CD4-positive, alpha-beta T cell treated with Interleukin-21 for 1 hour (primary cell): ENCODE data around the gene SCLT1.

Experiments used
- DNase-seq: peaks from one replicate; pipeline ENCODE4 v3.0.0-alpha.2; 2020

SCLT1 gene

DNA sequence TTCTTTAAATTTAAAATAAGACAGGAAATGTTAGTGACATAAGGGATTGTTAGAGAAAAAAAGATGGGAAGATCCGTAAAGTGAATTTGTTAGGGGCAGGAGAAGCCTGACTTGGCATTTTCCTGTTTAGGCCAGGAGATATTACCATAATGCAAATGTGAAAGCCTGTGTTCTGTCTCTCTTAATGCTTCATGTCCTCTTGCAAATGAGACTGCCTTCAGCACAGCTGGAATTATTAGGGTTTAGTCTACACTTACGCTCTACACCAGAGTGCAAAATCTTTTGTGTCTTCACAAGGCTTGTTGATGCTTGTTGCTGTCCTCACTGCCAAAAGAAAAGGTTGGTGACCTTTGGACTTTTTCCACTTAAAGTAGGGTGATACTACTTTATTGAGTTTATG is 227.1 kb downstream of the SCLT1 start:
- DNase-seq: no peak

DNA sequence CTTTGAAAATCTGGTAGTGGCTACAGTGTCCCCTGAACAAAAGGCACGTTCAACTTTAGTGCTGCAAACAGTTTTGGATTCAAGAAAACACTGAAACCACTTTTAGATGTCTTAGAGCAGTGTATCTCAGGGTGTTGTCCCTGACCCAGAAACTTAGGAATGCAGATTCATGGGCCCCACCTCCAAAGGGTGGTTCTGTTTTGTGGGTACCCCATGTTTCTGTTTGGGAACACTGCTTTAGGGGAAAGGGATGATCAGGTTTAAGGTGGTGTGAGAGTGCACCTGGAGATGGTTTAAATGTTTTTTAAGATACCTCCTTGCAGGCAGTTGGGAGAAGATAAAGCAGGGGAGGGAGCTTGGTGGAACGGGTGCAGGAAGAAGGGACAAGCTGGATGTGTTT is 228.2 kb downstream of the SCLT1 start:
- DNase-seq: no peak

DNA sequence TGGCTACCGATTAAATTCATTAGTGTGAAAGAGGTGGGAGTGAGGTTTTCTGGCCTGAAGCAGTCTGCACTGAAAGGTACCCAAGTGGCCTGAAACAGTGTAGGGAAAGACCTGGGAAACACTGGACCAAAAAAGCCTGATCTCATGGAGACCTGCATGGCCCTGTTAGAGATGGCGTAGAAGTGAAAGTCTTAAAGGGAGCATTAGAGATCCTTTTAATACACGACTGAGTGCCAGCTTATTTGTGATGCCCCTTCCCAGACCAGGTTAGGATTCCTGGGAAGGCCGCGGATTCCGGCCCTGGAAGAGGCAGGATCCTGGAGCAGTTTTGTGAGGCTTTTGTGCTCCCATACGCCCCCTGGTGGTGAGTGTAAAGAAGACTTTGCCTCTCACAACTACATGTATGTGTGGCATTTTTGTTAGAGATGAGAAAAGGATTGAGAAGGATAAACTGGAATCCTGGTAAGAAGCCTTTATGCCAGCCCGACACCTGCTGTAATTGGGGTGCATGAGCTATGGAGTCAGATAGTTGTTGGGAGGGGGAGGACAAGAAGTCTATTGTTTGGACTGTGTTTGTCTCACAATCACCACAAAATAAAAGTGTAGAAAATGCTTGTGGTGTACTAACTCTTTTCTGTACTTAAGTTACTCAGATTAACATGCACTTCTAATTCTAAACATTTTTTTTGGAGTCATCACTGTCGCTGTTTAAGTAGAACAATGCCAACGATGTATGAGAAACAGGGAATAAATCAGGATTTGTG is 229.8 kb downstream of the SCLT1 start:
- DNase-seq: peak; percentile 63

DNA sequence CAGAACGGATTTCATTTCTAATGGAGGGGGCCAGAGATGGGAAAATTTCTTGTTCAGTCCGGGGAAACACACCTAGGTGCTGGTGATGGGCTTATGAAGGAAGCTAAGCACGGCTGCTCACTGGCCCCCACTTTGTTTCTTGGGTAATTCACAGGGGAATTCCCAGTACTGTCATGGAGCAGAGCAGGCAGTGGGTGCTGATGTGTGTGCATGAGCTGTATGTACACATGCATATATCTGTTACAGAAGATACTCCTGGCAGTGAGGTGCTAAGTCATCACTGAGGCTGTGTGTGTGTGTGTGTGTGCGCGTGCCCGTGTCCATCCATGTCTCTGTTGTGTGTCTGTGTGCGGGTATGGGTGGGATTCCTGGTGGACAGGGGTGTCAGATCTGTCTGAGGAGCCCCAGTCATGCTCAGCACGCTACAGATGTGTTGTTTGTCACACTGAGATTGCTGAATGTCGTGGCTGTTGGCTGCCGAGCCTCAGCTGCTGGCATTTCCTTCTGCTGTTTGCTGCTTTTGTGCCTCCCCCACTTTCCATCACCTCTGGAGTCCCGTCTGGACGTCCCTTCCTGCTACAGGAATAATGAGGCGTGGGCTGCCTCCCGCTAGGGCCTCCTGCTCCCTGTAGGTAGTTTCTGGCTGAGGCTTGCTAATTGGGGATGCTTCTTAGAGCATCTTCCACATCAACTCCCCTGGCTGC is 230.6 kb downstream of the SCLT1 start:
- DNase-seq: peak; percentile 49

DNA sequence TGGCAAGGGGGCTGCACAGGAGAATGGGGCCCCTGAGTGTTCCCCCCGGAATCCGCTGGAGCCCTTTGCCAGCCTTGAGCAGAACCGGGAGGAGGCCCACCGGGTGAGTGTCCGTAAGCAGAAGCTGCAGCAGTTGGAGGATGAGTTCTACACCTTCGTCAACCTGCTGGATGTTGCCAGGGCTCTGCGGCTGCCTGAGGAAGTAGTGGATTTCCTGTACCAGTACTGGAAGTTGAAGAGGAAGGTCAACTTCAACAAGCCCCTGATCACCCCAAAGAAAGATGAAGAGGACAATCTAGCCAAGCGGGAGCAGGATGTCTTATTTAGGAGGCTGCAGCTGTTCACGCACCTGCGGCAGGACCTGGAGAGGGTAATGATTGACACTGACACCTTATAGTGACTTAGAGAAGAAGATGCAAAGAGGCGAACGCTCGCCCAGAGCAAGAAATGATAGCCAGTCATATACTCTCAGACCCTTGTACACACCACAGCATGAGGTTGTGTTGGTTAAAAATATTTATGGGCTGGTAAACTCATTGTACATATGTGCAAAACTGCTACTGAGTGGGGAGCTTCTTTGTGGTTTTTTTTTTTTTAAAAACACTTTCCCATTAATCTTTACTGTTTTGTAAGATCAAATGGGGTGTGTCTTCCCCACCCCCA is 231.4 kb downstream of the SCLT1 start:
- no peak for DNase-seq

DNA sequence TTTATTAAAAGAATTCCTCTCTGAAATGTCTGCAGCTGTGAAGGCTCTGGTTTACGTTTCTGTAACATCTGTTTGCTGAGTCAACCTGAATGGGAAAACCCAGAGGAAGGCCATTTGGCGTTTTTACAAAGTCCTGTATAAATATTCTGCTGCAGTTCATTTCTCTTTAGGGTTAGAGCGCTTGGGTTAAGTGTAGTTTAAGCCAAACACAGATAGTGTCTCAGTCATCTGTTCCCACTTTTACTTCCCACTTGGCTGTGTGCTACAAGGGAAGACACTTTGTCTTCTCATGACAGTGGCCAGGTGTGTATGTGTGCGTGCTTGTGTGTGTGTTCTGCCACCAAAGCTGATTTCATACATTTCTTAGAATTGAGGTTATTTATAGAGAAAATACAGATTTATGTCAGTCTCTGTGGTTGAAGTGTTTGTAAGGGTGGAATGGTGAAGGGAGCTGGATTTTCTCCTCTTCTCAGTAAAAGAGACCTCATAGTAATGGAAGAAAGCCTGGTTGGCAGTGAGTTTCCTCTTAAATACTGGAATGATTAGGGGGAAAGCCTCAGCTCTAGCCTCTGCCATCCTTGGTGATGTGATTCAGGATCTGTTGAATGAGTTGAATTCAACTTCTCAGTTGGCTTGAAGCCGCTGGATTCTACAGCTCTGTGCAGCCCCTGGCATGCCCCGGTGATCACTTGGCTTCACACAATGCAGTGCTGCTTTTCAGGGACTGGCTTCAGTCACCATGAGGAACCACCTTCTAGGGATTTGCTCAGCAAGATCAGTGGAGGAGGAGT is 233.3 kb downstream of the SCLT1 start:
- no peak for DNase-seq

DNA sequence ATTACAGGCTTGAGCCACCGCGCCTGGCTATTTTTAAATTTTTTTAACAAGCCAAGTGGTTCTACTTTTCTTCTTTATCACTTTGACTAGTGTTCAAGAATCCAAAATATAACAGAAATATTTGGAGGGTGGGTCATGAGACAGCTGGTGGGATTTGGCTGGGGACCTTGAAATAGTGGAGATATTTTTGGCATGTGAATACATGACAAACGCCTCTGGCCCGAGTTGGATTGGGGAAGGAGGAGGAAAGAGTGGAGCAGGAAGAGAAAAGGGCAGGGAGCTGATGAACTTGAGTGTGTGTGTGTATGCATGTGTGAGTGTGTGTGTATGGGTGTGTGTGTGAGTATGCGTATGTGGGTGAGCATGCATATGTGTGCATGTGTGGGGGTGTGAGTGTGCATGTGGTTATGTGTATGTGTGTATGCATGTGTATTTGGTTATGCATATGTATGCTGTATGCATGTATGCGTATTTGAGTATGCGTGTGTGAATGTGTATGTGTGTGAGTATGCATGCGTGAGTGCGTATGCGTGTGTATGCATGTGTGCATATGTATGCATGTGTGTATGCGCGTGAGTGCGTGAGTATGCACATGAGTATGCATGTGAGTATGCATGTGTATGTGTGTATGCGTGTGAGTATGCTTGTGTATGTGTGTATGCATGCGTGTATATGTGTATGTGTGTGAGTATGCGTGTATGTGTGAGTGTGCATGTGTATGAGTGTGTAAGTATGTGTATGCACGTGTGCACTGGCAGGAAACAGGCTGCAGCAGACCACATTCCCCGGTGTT is 234.3 kb downstream of the SCLT1 start:
- DNase-seq: no peak

DNA sequence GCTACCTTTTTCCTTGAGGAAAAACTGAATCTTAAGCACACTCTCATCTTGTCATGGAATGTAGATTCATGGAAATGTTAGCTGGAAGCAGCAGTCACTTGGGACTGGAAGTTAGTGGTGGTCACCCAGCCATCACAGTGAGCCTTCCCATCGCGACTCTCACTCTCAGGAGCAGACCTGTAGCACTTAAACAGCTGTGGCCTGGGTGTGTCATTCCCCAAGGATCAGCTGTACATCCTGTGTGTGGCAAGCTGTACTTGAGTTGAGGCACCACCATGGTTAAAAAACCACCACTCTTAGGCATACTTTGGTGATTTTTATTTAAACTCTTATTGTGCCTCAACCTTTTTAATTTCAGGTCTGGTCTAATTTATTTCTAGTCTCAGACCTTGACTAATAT is 237.1 kb downstream of the SCLT1 start:
- DNase-seq: no peak

DNA sequence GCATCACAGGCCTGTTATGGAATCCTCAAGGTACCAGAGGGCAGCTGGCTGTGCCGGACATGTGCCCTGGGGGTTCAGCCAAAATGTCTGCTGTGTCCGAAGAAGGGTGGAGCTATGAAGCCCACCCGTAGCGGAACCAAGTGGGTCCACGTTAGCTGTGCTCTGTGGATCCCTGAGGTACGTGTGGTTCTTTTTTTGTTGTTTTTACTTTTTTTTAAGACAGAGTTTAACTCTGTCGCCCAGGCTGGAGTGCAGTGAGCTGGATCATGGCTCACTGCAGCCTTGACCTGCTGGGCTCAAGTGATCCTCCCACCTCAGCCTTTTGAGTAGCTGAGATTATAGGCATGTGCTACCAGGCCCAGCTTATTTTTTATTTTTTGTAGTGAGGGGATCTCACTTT is 237.7 kb downstream of the SCLT1 start:
- DNase-seq: no peak

DNA sequence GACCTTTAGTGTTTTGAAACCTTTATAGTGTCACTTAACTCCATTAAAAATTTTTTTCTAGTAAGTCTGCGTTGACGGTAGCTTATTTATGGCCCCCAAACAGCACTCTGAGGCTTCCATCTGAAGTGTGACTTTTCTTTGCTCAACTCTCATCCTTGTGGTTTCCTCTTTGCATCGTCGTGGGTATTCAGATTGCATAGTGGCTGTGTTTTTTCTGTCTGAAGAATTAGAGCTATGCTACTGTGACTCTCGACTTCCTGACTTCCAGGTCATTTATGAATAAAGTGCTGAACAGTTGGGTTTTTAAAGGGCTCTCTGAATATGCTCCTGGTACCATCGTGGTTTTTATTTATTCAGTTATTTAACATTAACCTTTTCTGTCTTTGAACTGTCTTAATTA is 238.9 kb downstream of the SCLT1 start:
- peak; percentile 52 for DNase-seq

DNA sequence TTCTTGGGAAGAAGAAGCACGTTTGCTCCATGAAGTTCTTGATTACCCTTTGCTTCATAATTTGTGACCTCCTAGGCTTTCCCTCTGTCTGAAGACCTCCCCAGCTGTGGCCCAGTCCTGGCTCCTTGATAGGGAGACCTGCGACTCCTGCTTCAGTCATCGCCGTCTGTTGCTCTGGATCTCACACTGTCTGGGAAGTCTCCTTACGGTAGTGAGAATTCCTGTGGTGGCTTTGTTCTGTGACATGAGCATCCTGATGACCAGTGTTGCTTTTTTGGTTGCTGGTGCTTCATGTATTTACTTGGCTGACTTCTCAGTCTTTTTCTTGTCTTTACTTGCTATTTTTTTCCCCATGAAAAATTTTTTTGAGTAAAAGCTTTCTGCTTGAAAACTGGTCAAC is 239.6 kb downstream of the SCLT1 start:
- no peak for DNase-seq

DNA sequence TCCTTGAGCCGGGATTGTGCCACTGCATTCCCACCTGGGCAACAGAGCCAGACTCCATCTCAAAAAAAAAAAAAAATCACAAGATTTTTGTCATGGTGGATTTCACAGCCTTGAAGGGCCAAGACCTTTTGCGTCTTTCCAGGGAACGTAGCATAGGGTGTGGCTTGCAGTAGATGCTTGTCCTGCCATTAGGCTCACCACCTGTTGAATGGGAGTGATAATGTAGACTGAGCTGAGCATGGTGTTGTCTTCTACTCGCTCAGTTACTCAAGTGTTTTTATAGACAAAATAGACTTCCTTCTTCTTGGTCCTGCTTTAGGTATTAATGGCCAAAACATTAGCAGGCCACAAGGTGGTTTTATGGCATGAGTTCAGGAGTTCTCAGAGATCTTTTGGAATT is 243.1 kb downstream of the SCLT1 start:
- DNase-seq: no peak

DNA sequence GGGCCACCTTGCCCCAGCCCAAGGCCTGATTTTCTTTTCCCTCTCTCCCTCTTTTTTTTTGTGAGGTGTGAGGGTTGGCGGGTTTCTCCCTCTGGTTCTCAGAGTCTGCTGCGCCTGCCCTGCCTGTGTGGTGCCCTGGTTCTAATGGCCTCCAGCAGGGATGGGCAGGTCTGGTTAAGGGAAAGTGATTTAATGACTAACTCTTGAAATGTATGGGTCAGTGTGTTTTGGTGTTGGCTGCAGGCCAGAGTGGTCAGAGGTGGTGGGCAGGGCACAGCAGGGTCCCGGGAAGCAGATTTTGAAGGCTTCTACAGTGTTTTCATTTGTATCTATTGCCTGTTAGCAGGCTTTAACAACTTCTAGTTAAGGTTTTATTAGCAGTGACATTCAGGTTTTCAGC is 244.9 kb downstream of the SCLT1 start:
- no peak for DNase-seq

DNA sequence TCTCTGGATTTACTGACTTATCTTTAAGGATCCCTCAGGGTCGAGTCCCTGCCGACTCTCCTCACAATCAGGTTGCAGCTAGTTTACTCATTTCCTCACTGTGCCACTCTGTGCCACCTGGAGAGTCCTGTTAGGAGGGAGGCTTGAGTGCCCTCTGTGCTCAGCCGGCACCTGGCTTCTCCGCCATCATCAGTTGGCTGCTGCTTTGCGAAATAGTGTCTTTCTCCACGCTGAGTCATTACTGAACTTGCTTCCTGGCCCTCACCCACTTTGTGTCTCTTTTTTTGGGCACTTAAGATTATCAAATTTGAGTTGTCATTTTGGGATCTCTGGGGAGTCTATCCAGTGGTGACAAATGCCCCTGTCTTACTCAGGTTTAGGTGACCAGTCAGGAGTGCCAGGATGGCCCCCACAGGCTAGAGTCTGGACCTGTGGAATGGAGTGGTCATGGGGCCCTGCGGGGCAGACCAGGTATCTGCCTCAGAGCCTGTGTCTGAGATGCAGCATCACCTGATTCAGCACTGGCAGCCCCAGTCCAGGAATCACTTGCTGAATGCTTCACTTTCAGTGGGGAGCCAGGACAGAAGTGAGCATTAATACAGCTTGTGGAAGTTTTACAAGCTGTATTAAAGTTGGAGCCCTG is 246.1 kb downstream of the SCLT1 start:
- DNase-seq: no peak

DNA sequence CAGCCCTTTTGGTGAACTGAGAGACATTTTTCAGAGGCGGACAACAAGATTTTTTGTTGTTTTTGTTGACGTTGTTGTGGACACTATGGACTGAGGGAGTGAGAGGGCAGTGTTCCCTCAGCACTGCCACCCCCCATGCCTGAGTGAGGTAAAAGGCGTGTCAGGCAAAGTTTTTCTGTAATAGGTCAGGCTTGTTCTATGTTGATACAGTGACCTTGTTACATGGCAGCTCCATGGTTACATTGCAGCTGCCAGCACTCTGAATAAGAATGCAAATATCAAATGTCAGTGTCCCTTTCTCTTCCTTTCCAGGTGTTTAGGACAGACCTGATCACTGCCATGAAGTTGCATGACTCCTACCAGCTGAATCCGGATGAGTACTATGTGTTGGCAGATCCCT is 247.3 kb downstream of the SCLT1 start:
- DNase-seq: no peak

DNA sequence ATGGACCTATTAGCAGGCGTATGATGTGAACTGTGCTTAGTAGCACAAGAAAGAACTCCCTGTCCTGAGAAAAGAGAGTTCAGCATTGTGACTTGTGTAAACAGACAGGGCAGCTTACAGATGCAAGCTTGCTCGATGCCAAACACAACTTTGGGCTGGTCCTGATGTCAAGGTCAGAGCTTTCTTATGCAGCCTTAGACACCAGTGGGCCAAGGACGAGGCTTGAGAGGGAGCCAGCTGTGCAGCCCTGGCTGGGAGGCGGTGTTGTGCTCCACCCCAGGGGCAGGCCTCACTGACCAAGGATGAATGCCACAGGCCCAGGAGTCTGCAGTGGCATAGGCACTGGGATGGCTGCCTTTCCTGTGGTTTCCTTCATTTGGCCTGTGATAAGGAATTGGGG is 248.4 kb downstream of the SCLT1 start:
- no peak for DNase-seq

DNA sequence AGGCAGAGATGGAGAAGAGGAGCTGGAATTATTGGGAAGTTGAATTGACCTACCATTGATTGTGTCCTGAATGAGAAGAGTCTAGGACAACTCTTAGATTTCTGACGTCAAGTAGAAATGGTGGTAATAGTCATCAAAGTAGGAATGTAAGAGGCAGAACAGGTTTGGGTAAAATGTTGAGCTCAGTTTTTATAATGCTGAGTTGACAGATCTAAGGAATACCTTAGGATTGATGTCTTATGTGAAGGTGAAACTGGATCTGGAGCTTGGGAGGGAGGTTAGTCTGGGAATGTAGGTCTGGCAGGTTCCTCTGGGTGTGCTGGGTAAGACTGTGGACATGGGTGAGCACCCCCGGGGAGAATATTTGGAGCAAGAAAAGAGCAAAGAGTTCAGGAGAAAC is 251.9 kb downstream of the SCLT1 start:
- DNase-seq: no peak

DNA sequence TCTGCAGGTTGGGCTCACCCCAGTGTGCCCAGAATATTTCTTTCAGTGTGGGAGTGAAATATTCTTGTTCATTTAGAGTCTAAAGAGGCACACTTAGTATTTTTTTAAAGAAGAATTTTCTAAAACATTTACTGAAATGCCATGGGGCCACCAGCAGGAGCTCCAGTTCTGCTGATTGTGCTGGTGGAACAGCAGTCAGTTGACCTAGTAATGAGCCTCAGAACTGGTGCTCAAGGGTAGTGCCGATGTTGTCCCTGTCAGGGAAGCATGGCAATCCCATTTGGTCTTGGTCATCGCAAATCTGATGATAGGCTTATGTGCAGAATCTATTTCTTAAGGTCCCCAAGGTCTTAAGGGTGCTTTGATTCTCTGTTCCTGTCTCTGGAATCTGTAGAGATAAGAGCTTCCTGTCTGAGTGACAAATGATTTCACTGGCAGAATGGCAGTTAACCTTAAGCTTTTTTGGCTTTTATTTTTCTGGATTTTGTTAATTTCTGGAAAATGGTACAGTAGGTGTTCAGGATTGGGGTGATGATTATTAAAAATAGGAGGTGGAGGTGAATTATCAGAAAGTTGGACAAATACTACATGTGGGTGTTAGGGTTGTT is 252.5 kb downstream of the SCLT1 start:
- no peak for DNase-seq

DNA sequence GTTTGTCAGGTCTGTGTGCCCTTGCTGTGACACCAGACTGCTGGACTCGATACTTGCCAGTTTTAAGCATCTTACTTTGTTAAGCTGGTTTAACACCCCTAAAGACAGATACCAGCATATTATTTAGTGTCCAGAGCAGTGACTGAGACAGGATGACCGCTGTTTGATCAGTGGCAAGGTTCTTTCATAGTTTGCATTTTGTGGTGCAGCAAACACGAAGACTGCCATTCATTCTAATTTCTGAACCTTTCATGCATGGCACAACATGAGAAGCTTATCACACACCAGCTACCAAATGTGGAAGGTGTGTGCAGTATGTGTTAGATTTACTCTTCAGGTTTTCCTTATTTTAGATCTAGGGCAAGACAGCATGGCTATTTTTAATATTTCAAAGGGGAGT is 255.7 kb downstream of the SCLT1 start:
- DNase-seq: no peak

DNA sequence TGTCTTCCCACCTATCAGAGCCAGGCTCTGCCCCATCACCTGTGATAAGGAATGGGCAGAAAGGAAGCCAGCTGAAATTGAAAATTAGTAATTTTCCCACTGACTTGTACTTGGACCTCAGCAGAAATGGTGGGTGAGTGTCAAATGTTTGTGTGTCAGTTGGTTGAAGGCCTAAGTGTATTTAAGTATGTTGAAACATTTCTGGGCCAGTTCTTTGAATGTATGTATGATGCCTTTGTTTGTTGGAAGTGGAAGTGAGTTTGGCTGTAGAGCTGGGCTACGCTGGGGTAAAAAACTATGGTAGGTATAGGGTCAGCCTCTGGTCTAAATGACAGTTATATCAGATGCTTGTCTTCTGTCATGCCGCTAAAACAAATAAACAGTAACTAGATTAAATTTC is 256.1 kb downstream of the SCLT1 start:
- no peak for DNase-seq

DNA sequence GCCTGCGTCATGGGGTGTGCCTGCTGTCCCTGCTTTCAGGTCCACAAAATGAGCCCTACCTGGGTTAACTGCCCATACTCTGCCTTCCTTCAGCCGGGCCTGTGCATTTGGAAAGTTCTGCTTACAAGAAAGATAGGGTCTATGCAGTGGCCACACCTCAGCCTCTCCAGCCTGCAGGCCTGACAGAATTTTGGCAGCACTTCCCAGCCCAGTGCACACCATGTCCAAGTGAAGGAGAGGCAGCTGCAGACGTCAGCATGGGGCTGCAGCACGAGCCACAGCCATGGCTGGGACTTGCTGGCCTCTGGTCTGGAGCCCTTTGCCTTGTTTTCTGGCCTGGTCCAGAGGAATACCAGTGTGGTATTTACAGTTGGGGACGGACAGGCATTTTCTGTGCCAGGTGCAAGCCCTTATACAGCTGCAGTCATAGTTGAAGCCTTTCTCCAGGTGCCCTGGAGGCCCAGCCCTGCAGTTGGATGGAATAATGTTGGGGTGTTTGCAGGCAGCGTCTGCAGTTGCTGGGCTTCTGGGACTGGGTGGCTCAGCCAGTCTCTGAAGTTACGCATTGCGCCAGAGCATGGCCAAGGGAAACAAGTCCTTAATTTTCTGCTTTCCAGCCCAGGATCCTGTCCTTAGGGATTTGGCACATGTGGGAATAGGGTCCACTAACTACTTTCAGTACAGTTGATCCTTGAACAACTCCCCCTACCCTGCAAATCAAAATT is 257.7 kb downstream of the SCLT1 start:
- DNase-seq: no peak
